ENCODE results near the gene TRUB2.
A peak's percentile ranks its signal among the peaks of the same experiment; 100 is the strongest.

Gene TRUB2

GRCh38 chr9:128361296-128361985, 39.2 kb upstream of the TRUB2 start:
- H3K4me1 ChIP-seq (ENCODE audit: control insufficient read depth in 2 of 2, insufficient read depth in 2 of 2, low read length in 2 of 2), result peaks cover 5 to 12% of the 10 kb centered on the region in 2 donors
- H3K4me3 ChIP-seq (ENCODE audit: low read length in 2 of 2), result peak overlapping the region; percentile 64 to 79
- H3K9ac ChIP-seq (ENCODE audit: low read depth in 1 of 2, low read length in 2 of 2), result peak overlapping the region; percentile 30 to 38
- H3K36me3 ChIP-seq (ENCODE audit: control insufficient read depth in 2 of 2, insufficient read depth in 2 of 2, low read length in 2 of 2), result peaks cover 0 to 10% of the 10 kb centered on the region in 2 donors
- no peaks in the 10 kb centered on the region for H3K27me3 ChIP-seq (ENCODE audit: control insufficient read depth in 2 of 2, insufficient read depth in 2 of 2, low read length in 2 of 2)
- peak overlapping the region in 1 of 2 donors; percentile 41 for H3K27ac ChIP-seq (ENCODE audit: low read depth in 2 of 2, low read length in 2 of 2)
- H3K9me3 ChIP-seq (ENCODE audit: control insufficient read depth in 2 of 2, low read length in 2 of 2), result no peaks in the 10 kb centered on the region

DNA sequence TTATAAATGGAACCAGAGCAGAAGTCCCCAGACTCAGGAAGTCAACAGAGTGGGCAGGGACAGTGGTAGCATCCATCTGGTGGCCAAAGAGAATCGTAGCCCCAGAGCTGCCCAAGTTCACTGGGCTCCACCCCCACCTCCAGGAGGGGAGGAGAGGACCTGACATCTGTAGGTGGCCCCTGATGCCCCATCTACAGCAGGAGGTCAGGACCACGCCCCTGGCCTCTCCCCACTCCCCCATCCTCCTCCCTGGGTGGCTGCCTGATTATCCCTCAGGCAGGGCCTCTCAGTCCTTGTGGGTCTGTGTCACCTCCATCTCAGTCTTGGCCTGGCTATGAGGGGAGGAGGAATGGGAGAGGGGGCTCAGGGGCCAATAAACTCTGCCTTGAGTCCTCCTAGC, 38.6 kb upstream of the TRUB2 start:
- Histone ChIP-seq H3K4me1 (ENCODE audit: control insufficient read depth in 2 of 2, insufficient read depth in 2 of 2, low read length in 2 of 2) (peaks cover 5 to 12% of the 10 kb centered on the region in 2 donors), H3K9ac (ENCODE audit: low read depth in 1 of 2, low read length in 2 of 2) (no peak overlapping the region), H3K9me3 (ENCODE audit: control insufficient read depth in 2 of 2, low read length in 2 of 2) (no peaks in the 10 kb centered on the region), H3K36me3 (ENCODE audit: control insufficient read depth in 2 of 2, insufficient read depth in 2 of 2, low read length in 2 of 2) (peaks cover 0 to 10% of the 10 kb centered on the region in 2 donors), H3K27ac (ENCODE audit: low read depth in 2 of 2, low read length in 2 of 2) (no peak overlapping the region), H3K27me3 (ENCODE audit: control insufficient read depth in 2 of 2, insufficient read depth in 2 of 2, low read length in 2 of 2) (no peaks in the 10 kb centered on the region), H3K4me3 (ENCODE audit: low read length in 2 of 2) (no peak overlapping the region)

DNA sequence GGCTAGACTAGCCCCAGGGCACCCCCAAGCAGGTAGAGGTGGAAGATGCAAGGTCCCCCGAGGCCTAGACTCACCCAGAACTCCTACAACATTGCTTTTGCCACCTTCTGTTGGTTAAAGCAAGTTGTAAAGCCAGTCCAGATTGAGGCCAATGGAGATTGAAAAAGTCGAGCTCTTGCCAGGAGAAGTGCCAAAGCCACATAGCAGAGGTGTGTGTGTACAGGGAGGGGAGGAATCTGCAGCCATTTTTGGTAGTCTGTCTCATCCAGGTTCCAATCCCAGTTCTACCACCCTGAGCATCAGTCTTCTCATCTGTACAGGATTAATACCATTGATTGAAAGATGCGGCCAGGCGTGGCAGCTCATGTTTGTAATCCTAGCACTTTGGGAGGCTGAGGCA, 36.6 kb upstream of the TRUB2 start:
- Histone ChIP-seq H3K9me3 (ENCODE audit: control insufficient read depth in 2 of 2, low read length in 2 of 2) (no peaks in the 10 kb centered on the region), H3K9ac (ENCODE audit: low read depth in 1 of 2, low read length in 2 of 2) (no peak overlapping the region), H3K4me3 (ENCODE audit: low read length in 2 of 2) (no peak overlapping the region), H3K36me3 (ENCODE audit: control insufficient read depth in 2 of 2, insufficient read depth in 2 of 2, low read length in 2 of 2) (peaks cover 12 to 24% of the 10 kb centered on the region in 2 donors), H3K4me1 (ENCODE audit: control insufficient read depth in 2 of 2, insufficient read depth in 2 of 2, low read length in 2 of 2) (peaks cover 5% of the 10 kb centered on the region in 2 donors), H3K27ac (ENCODE audit: low read depth in 2 of 2, low read length in 2 of 2) (no peak overlapping the region), H3K27me3 (ENCODE audit: control insufficient read depth in 2 of 2, insufficient read depth in 2 of 2, low read length in 2 of 2) (no peaks in the 10 kb centered on the region)

DNA sequence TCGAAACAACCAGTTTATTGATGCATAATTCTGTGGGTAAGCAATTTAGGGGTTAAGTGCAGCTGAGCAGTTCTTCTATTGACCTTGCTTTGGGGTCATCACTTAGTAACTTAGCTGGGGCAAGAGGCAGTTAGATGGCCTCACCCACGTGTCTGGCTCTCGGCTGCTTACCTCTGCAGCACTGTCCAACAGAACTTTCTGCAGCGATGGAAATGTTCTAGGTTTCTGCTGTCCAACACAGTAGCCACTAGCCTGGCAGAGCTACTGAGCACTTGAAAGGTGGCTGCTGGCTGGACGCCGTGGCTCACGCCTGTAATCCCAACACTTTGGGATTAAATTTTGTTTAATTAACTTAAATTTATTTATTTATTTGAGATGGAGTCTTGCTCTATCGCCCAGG, 35.8 kb upstream of the TRUB2 start:
- Histone ChIP-seq H3K9me3 (ENCODE audit: control insufficient read depth in 2 of 2, low read length in 2 of 2) (no peaks in the 10 kb centered on the region), H3K27me3 (ENCODE audit: control insufficient read depth in 2 of 2, insufficient read depth in 2 of 2, low read length in 2 of 2) (no peaks in the 10 kb centered on the region), H3K4me1 (ENCODE audit: control insufficient read depth in 2 of 2, insufficient read depth in 2 of 2, low read length in 2 of 2) (peaks cover 5% of the 10 kb centered on the region in 2 donors), H3K4me3 (ENCODE audit: low read length in 2 of 2) (no peak overlapping the region), H3K27ac (ENCODE audit: low read depth in 2 of 2, low read length in 2 of 2) (no peak overlapping the region), H3K36me3 (ENCODE audit: control insufficient read depth in 2 of 2, insufficient read depth in 2 of 2, low read length in 2 of 2) (peaks cover 17 to 26% of the 10 kb centered on the region in 2 donors), H3K9ac (ENCODE audit: low read depth in 1 of 2, low read length in 2 of 2) (no peak overlapping the region)

- H3K4me1 ChIP-seq (ENCODE audit: control insufficient read depth in 2 of 2, insufficient read depth in 2 of 2, low read length in 2 of 2), result no peaks in the 10 kb centered on the region
- no peaks in the 10 kb centered on the region for H3K9me3 ChIP-seq (ENCODE audit: control insufficient read depth in 2 of 2, low read length in 2 of 2)
- H3K27me3 ChIP-seq (ENCODE audit: control insufficient read depth in 2 of 2, insufficient read depth in 2 of 2, low read length in 2 of 2), result no peaks in the 10 kb centered on the region
- no peak overlapping the region for H3K27ac ChIP-seq (ENCODE audit: low read depth in 2 of 2, low read length in 2 of 2)
- H3K36me3 ChIP-seq (ENCODE audit: control insufficient read depth in 2 of 2, insufficient read depth in 2 of 2, low read length in 2 of 2), result peaks cover 25 to 32% of the 10 kb centered on the region in 2 donors
- H3K9ac ChIP-seq (ENCODE audit: low read depth in 1 of 2, low read length in 2 of 2), result no peak overlapping the region
- no peak overlapping the region for H3K4me3 ChIP-seq (ENCODE audit: low read length in 2 of 2)
Observed at GRCh38 chr9:128355451-128355850, 33.2 kb upstream of the TRUB2 start.

DNA sequence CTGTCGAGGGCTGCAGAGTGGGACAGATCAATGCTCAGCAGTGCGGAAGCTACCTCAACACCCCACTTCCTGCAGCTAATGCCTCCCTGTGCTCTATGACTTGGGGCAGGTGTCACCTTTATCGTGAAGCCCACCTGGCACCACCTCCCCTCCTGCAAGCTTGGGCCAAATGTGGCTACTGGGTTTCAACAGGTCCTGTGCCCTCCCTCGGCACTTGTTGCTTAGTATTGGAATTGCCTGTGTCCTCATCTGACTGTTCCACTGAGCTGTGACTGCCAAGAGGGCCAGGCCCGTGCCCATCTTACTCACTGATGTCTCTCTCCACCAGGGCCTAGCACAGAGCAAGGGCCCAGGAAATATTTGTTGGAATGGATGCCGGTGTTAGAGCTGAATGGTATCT, 27.5 kb upstream of the TRUB2 start:
- no peak overlapping the region for H3K9ac ChIP-seq (ENCODE audit: low read depth in 1 of 2, low read length in 2 of 2)
- no peaks in the 10 kb centered on the region for H3K9me3 ChIP-seq (ENCODE audit: control insufficient read depth in 2 of 2, low read length in 2 of 2)
- no peak overlapping the region for H3K4me3 ChIP-seq (ENCODE audit: low read length in 2 of 2)
- no peak overlapping the region for H3K27ac ChIP-seq (ENCODE audit: low read depth in 2 of 2, low read length in 2 of 2)
- H3K36me3 ChIP-seq (ENCODE audit: control insufficient read depth in 2 of 2, insufficient read depth in 2 of 2, low read length in 2 of 2), result peaks cover 56 to 60% of the 10 kb centered on the region in 2 donors
- H3K27me3 ChIP-seq (ENCODE audit: control insufficient read depth in 2 of 2, insufficient read depth in 2 of 2, low read length in 2 of 2), result no peaks in the 10 kb centered on the region
- H3K4me1 ChIP-seq (ENCODE audit: control insufficient read depth in 2 of 2, insufficient read depth in 2 of 2, low read length in 2 of 2), result no peaks in the 10 kb centered on the region

GRCh38 chr9:128349125-128349524, 26.9 kb upstream of the TRUB2 start:
- Histone ChIP-seq H3K4me3 (ENCODE audit: low read length in 2 of 2) (no peak overlapping the region), H3K9me3 (ENCODE audit: control insufficient read depth in 2 of 2, low read length in 2 of 2) (no peaks in the 10 kb centered on the region), H3K27ac (ENCODE audit: low read depth in 2 of 2, low read length in 2 of 2) (no peak overlapping the region), H3K9ac (ENCODE audit: low read depth in 1 of 2, low read length in 2 of 2) (no peak overlapping the region), H3K36me3 (ENCODE audit: control insufficient read depth in 2 of 2, insufficient read depth in 2 of 2, low read length in 2 of 2) (peaks cover 59 to 62% of the 10 kb centered on the region in 2 donors), H3K27me3 (ENCODE audit: control insufficient read depth in 2 of 2, insufficient read depth in 2 of 2, low read length in 2 of 2) (no peaks in the 10 kb centered on the region), H3K4me1 (ENCODE audit: control insufficient read depth in 2 of 2, insufficient read depth in 2 of 2, low read length in 2 of 2) (no peaks in the 10 kb centered on the region)

DNA sequence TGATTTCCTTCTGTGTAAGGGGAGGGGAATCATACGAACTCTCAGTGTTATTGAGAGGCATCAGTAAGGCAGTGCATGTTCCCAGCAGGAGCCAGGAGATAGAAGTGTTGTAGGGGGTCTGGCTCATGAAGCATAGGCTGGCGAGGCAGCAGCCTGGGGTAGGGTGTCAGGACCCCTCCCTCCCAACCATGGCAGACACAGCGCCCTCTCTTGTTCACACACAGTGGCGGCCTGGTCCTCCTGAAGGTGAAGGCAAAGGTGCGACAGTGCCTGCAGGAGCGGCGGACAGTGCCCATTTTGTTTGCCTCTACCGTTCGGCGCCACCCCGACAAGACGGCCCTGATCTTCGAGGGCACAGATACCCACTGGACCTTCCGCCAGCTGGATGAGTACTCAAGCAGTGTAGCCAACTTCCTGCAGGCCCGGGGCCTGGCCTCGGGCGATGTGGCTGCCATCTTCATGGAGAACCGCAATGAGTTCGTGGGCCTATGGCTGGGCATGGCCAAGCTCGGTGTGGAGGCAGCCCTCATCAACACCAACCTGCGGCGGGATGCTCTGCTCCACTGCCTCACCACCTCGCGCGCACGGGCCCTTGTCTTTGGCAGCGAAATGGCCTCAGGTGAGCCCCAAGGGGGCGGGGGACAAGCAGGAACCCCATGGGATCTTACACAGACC, 22.8 kb upstream of the TRUB2 start:
- Histone ChIP-seq H3K4me1 (ENCODE audit: control insufficient read depth in 2 of 2, insufficient read depth in 2 of 2, low read length in 2 of 2) (peaks cover 5 to 8% of the 10 kb centered on the region in 2 donors), H3K9ac (ENCODE audit: low read depth in 1 of 2, low read length in 2 of 2) (no peak overlapping the region), H3K4me3 (ENCODE audit: low read length in 2 of 2) (no peak overlapping the region), H3K36me3 (ENCODE audit: control insufficient read depth in 2 of 2, insufficient read depth in 2 of 2, low read length in 2 of 2) (peaks cover 55 to 61% of the 10 kb centered on the region in 2 donors), H3K27me3 (ENCODE audit: control insufficient read depth in 2 of 2, insufficient read depth in 2 of 2, low read length in 2 of 2) (no peaks in the 10 kb centered on the region), H3K9me3 (ENCODE audit: control insufficient read depth in 2 of 2, low read length in 2 of 2) (no peaks in the 10 kb centered on the region), H3K27ac (ENCODE audit: low read depth in 2 of 2, low read length in 2 of 2) (no peak overlapping the region)

- H3K4me1 ChIP-seq (ENCODE audit: control insufficient read depth in 2 of 2, insufficient read depth in 2 of 2, low read length in 2 of 2), result peaks cover 5 to 12% of the 10 kb centered on the region in 2 donors
- H3K27ac ChIP-seq (ENCODE audit: low read depth in 2 of 2, low read length in 2 of 2), result no peak overlapping the region
- H3K9ac ChIP-seq (ENCODE audit: low read depth in 1 of 2, low read length in 2 of 2), result no peak overlapping the region
- H3K9me3 ChIP-seq (ENCODE audit: control insufficient read depth in 2 of 2, low read length in 2 of 2), result no peaks in the 10 kb centered on the region
- no peaks in the 10 kb centered on the region for H3K27me3 ChIP-seq (ENCODE audit: control insufficient read depth in 2 of 2, insufficient read depth in 2 of 2, low read length in 2 of 2)
- H3K4me3 ChIP-seq (ENCODE audit: low read length in 2 of 2), result no peak overlapping the region
- H3K36me3 ChIP-seq (ENCODE audit: control insufficient read depth in 2 of 2, insufficient read depth in 2 of 2, low read length in 2 of 2), result peaks cover 43 to 51% of the 10 kb centered on the region in 2 donors
Observed at GRCh38 chr9:128343855-128344254, 21.6 kb upstream of the TRUB2 start.

- no peaks in the 10 kb centered on the region for H3K27me3 ChIP-seq (ENCODE audit: control insufficient read depth in 2 of 2, insufficient read depth in 2 of 2, low read length in 2 of 2)
- H3K27ac ChIP-seq (ENCODE audit: low read depth in 2 of 2, low read length in 2 of 2), result no peak overlapping the region
- no peak overlapping the region for H3K4me3 ChIP-seq (ENCODE audit: low read length in 2 of 2)
- peaks cover 37 to 43% of the 10 kb centered on the region in 2 donors for H3K36me3 ChIP-seq (ENCODE audit: control insufficient read depth in 2 of 2, insufficient read depth in 2 of 2, low read length in 2 of 2)
- H3K9me3 ChIP-seq (ENCODE audit: control insufficient read depth in 2 of 2, low read length in 2 of 2), result no peaks in the 10 kb centered on the region
- no peak overlapping the region for H3K9ac ChIP-seq (ENCODE audit: low read depth in 1 of 2, low read length in 2 of 2)
- H3K4me1 ChIP-seq (ENCODE audit: control insufficient read depth in 2 of 2, insufficient read depth in 2 of 2, low read length in 2 of 2), result peaks cover 5 to 12% of the 10 kb centered on the region in 2 donors
Observed at GRCh38 chr9:128342971-128343680, 20.9 kb upstream of the TRUB2 start.
